CD4-positive, alpha-beta T cell treated with Interleukin-15 for 1 hour (primary cell): ENCODE results near the gene CLCA1.

Experiments used
- DNase-seq: peaks from one replicate; pipeline ENCODE4 v3.0.0-alpha.2; 2020

CLCA1 gene

GRCh38 chr1:86468501-86468977, at the start of gene CLCA1:
TSS of gene CLCA1 (plus strand) at chr1:86468927. CDS start at chr1:86468972, 45 bp downstream.
- DNase-seq = no peak

- peak; percentile 46 for DNase-seq
Measured at GRCh38 chr1:86419277-86419903, 49.3 kb upstream of the CLCA1 start.

- no peak for DNase-seq
Measured at GRCh38 chr1:86421601-86422280, 47.0 kb upstream of the CLCA1 start.

GRCh38 chr1:86423473-86423872, 45.3 kb upstream of the CLCA1 start:
- DNase-seq = no peak

- no peak for DNase-seq
Measured at GRCh38 chr1:86423873-86424272, 44.9 kb upstream of the CLCA1 start, which contains the start of gene CLCA2. TSS of gene CLCA2 (plus strand) at chr1:86424171. CDS start at chr1:86424248, 77 bp downstream.

- no peak for DNase-seq
Measured at GRCh38 chr1:86429122-86429725, 39.5 kb upstream of the CLCA1 start.

GRCh38 chr1:86429835-86430234, 38.9 kb upstream of the CLCA1 start:
- DNase-seq = peak; percentile 47

- DNase-seq = no peak
Measured at GRCh38 chr1:86430376-86430775, 38.4 kb upstream of the CLCA1 start.

GRCh38 chr1:86434059-86434458, 34.7 kb upstream of the CLCA1 start:
- no peak for DNase-seq

GRCh38 chr1:86435327-86435726, 33.4 kb upstream of the CLCA1 start:
- no peak for DNase-seq

- DNase-seq = no peak
Measured at GRCh38 chr1:86436041-86436440, 32.7 kb upstream of the CLCA1 start.

GRCh38 chr1:86441581-86441980, 27.1 kb upstream of the CLCA1 start:
- DNase-seq = peak; percentile 25

GRCh38 chr1:86441997-86442396, 26.7 kb upstream of the CLCA1 start:
- no peak for DNase-seq

GRCh38 chr1:86445919-86446318, 22.8 kb upstream of the CLCA1 start:
- no peak for DNase-seq

GRCh38 chr1:86447198-86447790, 21.4 kb upstream of the CLCA1 start:
- no peak for DNase-seq

GRCh38 chr1:86448670-86449069, 20.1 kb upstream of the CLCA1 start:
- DNase-seq = no peak

GRCh38 chr1:86449103-86449502, 19.6 kb upstream of the CLCA1 start:
- DNase-seq = no peak

GRCh38 chr1:86450847-86451246, 17.9 kb upstream of the CLCA1 start:
- no peak for DNase-seq

GRCh38 chr1:86453664-86454063, 15.1 kb upstream of the CLCA1 start:
- no peak for DNase-seq

- no peak for DNase-seq
Measured at GRCh38 chr1:86455073-86455472, 13.7 kb upstream of the CLCA1 start.

- DNase-seq = no peak
Measured at GRCh38 chr1:86460998-86461397, 7.7 kb upstream of the CLCA1 start.

GRCh38 chr1:86461482-86461881, 7.2 kb upstream of the CLCA1 start:
- no peak for DNase-seq

GRCh38 chr1:86464819-86465218, 3.9 kb upstream of the CLCA1 start:
- no peak for DNase-seq
